ENCODE results near the gene IZUMO4. TPM values are rescaled to one million over a fixed set of nuclear protein-coding genes. Genes with fewer than 3 reads are reported as not detected.

IZUMO4 gene
- total and polyA plus RNA-seq, 10 of the 15 experiments (the other 5 are each of a cell fraction or from before 2014, with no cell fraction given), result 0.53 to 27.1 (median 7.5) TPM

DNA sequence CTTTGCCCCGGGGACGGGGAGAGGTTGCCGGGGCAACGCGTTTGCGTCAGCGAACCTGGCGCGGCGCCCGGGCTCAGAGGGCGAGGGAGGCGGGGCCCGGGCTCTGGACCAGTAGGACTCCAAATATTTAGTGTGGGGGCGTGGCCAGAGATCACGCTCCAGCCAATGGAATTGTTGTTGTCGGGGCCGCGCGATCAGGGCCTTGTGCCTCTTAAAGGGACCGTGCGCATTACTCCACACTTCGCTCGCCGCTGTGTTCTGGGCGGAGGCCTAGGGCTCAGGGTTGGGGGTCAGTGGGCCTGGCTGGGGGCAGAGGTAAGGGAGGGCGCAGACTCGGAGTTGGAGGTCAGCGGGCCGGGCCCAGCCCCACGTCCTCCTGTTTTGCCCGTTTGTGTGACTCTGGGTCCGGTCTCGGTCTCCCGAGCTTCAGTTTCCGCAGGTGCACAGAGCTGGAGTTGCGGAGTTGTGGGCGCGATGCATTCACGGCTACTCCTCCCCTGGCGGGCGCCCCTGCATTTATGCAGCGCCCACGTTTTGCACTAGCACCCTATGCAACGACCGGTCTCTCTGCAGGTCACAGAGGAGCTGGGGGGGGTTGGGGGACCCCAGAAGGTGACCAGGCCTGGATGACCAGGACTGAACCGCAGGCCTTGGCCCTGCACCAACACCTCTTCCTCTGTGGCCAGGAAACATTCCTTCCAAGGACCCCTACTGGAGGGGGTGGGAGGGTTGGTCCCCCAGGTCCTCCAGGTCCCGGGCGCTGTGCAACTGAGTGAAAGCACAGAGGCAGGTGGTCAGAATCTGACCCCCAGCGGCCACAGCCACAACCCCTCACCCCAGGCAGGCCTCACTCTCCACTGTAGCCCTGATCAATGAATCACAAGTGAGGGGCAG lies 35.0 kb upstream of the IZUMO4 start (continued):
- TF ChIP-seq, protein P1, sequence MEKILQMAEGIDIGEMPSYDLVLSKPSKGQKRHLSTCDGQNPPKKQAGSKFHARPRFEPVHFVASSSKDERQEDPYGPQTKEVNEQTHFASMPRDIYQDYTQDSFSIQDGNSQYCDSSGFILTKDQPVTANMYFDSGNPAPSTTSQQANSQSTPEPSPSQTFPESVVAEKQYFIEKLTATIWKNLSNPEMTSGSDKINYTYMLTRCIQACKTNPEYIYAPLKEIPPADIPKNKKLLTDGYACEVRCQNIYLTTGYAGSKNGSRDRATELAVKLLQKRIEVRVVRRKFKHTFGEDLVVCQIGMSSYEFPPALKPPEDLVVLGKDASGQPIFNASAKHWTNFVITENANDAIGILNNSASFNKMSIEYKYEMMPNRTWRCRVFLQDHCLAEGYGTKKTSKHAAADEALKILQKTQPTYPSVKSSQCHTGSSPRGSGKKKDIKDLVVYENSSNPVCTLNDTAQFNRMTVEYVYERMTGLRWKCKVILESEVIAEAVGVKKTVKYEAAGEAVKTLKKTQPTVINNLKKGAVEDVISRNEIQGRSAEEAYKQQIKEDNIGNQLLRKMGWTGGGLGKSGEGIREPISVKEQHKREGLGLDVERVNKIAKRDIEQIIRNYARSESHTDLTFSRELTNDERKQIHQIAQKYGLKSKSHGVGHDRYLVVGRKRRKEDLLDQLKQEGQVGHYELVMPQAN (conservative IDR thresholded peaks at IDR 0.05), result peak; percentile 60
- TF ChIP-seq POLR2A (IDR thresholded peaks at IDR 0.05; ENCODE audit: low read depth, low read length) (peak; percentile 88), SUPT20H (IDR thresholded peaks at IDR 0.05; ENCODE audit: borderline replicate concordance, control insufficient read depth, low read depth, low read length) (no peak), CHD4 (IDR thresholded peaks at IDR 0.05) (no peak), BRCA1 (IDR thresholded peaks at IDR 0.05; ENCODE audit: low read depth, low read length) (no peak), CREM (IDR thresholded peaks at IDR 0.05; ENCODE audit: low read depth) (peak; percentile 86), ELK1 (IDR thresholded peaks at IDR 0.05; ENCODE audit: low read depth, low read length) (no peak), ZNF207 (IDR thresholded peaks at IDR 0.05; ENCODE audit: borderline replicate concordance) (peak; percentile 17; the same call in 1 of the 2 replicates), SPI1 (IDR thresholded peaks at IDR 0.05; ENCODE audit: borderline replicate concordance, insufficient read depth, low read depth, low read length) (no peak), SP1 (IDR thresholded peaks at IDR 0.05; ENCODE audit: low read depth, low read length) (peak; percentile 83), SMC3 (IDR thresholded peaks at IDR 0.05; ENCODE audit: borderline replicate concordance, low read length) (peak; percentile 33; the same call in 1 of the 2 replicates), IRF3 (IDR thresholded peaks at IDR 0.05) (peak; percentile 63), RFX5 (IDR thresholded peaks at IDR 0.05; ENCODE audit: low read depth, low read length) (peak; percentile 94), POLR2AphosphoS2 (IDR thresholded peaks at IDR 0.05; ENCODE audit: low read depth, low read length) (0 out of 2 replicates have a peak, but pooled peaks have one; percentile 28), POLR2AphosphoS5 (IDR thresholded peaks at IDR 0.05; ENCODE audit: low read length) (peak; percentile 66; the same call in 1 of the 2 replicates), RBBP5 (conservative IDR thresholded peaks at IDR 0.05) (no peak), ATF7 (IDR thresholded peaks at IDR 0.05; ENCODE audit: low read depth) (no peak), E4F1 (IDR thresholded peaks at IDR 0.05; ENCODE audit: borderline replicate concordance, partially characterized antibody) (peak; percentile 62), BCLAF1 (IDR thresholded peaks at IDR 0.05) (no peak), ZNF274 (IDR thresholded peaks at IDR 0.05; ENCODE audit: insufficient read depth, insufficient read length) (no peak), STAT3 (IDR thresholded peaks at IDR 0.05; ENCODE audit: low read depth, low read length) (no peak)

All from GM12878 (cell line).